Naive thymus-derived CD4-positive, alpha-beta T cell (primary cell): Measurements from ENCODE around the gene MACO1. TPM values are rescaled to one million over a fixed set of nuclear protein-coding genes. Genes with fewer than 3 reads are reported as not detected.
A peak's percentile ranks its signal among the peaks of the same experiment; 100 is the strongest.

Source experiments
- ATAC-seq: fragments of 150-1000 bp; cut with Tn5 transposase; 2 replicates; pipeline ENCODE4 v1.10.0; 2021; ENCODE audit warnings: mild to moderate bottlenecking, moderate library complexity
- CTCF ChIA-PET: fragments of 350-600 bp; sonication (Branson Sonifier 250); formaldehyde crosslinking; loops from one replicate; lab custom pipeline; 2021; ENCODE audit warnings: antibody characterized with exemption; lab: Charles Lee
- POLR2A ChIA-PET: fragments of 350-600 bp; sonication (Branson Sonifier 250); formaldehyde crosslinking; loops from one replicate; lab custom pipeline; 2021; ENCODE audit warnings: antibody characterized with exemption, inconsistent platforms; lab: Charles Lee
- DNase-seq, 9 donors: peaks; one replicate each; pipeline versions ENCODE4 v3.0.0 to v3.0.0-alpha.2; 2020 to 2022; ENCODE audit warnings: mixed read lengths in 1 of 9
- H3K27ac ChIP-seq: one replicate; pipeline ENCODE4 v1.7.0; 2013; ENCODE audit warnings: mild to moderate bottlenecking, low read depth, low read length, moderate library complexity
- H3K27me3 ChIP-seq, 2 donors: one replicate each; pipeline ENCODE4 v1.7.0; 2013; ENCODE audit warnings: low read length in 2 of 2, mild to moderate bottlenecking in 2 of 2, moderate library complexity in 2 of 2; ENCODE audit not compliant: control insufficient read depth in 2 of 2, insufficient read depth in 2 of 2
- H3K36me3 ChIP-seq, 3 experiments: 1 replicate in 2 of 3; 2 replicates in 1 of 3; pipeline ENCODE4 v1.7.0; 2013; ENCODE audit warnings: low read length in 3 of 3, mild to moderate bottlenecking in 3 of 3, moderate library complexity in 1 of 3; ENCODE audit not compliant: insufficient read depth in 3 of 3, control insufficient read depth in 2 of 3
- H3K4me1 ChIP-seq, 2 donors: one replicate each; pipeline ENCODE4 v1.7.0; 2013; ENCODE audit warnings: low read length in 2 of 2, mild to moderate bottlenecking in 2 of 2, moderate library complexity in 1 of 2; ENCODE audit not compliant: control insufficient read depth in 2 of 2, insufficient read depth in 2 of 2
- H3K4me3 ChIP-seq: 2 replicates; pipeline ENCODE4 v1.7.0; 2013; ENCODE audit warnings: mild to moderate bottlenecking, low read length
- H3K9me3 ChIP-seq, 3 experiments: 1 replicate in 2 of 3; 2 replicates in 1 of 3; pipeline ENCODE4 v1.7.0; 2013; ENCODE audit warnings: low read length in 3 of 3; ENCODE audit not compliant: control insufficient read depth in 2 of 3
- H3K27ac Mint-ChIP-seq, 9 donors: one replicate each; pipeline ENCODE4 v1.8.0; 2020 to 2022; ENCODE audit warnings: mixed read lengths in 9 of 9, mild to moderate bottlenecking in 8 of 9, moderate library complexity in 5 of 9, inconsistent platforms in 2 of 9
- H3K27me3 Mint-ChIP-seq, 5 donors: one replicate each; pipeline ENCODE4 v1.8.0; 2021 to 2022; ENCODE audit warnings: mixed read lengths in 5 of 5, mild to moderate bottlenecking in 1 of 5
- H3K36me3 Mint-ChIP-seq, 5 donors: one replicate each; pipeline ENCODE4 v1.8.0; 2020 to 2022; ENCODE audit warnings: mixed read lengths in 5 of 5, mild to moderate bottlenecking in 3 of 5, inconsistent platforms in 1 of 5
- H3K4me1 Mint-ChIP-seq, 7 donors: one replicate each; pipeline ENCODE4 v1.8.0; 2020 to 2022; ENCODE audit warnings: mixed read lengths in 7 of 7, mild to moderate bottlenecking in 3 of 7, inconsistent platforms in 1 of 7
- H3K4me3 Mint-ChIP-seq, 10 donors: one replicate each; pipeline ENCODE4 v1.8.0; 2020 to 2022; ENCODE audit warnings: mild to moderate bottlenecking in 10 of 10, mixed read lengths in 10 of 10, moderate library complexity in 6 of 10, inconsistent platforms in 2 of 10
- H3K9me3 Mint-ChIP-seq, 11 donors: one replicate each; pipeline ENCODE4 v1.8.0; 2020 to 2022; ENCODE audit warnings: mixed read lengths in 11 of 11, mild to moderate bottlenecking in 4 of 11, inconsistent platforms in 1 of 11, moderate library complexity in 1 of 11
- intact Hi-C, 2 donors: fragments of 100-400 bp; cut with micrococcal nuclease; formaldehyde crosslinking; loops; one replicate each; pipeline ENCODE4 v1.15.1; 2023
- polyA plus RNA-seq, 2 donors: library from polyadenylated mRNA; unstranded; fragments of 300-500 nt; fragmentation: Illumina TruSeq; gene quantifications; one replicate each; pipeline ENCODE4 v1.2.3, GENCODE V29; 2021
- total RNA-seq, 6 experiments: library from RNA in 5 of 6; stranded (reverse) in 5 of 6; gene quantifications; 1 replicate in 5 of 6; 2 replicates in 1 of 6; pipeline ENCODE4 v1.2.3 and lab custom pipeline; 2021 to 2026

Gene MACO1
- total and polyA plus RNA-seq, 7 experiments from 2014 or later = 8.8 to 25.9 (median 19.5) TPM

DNA sequence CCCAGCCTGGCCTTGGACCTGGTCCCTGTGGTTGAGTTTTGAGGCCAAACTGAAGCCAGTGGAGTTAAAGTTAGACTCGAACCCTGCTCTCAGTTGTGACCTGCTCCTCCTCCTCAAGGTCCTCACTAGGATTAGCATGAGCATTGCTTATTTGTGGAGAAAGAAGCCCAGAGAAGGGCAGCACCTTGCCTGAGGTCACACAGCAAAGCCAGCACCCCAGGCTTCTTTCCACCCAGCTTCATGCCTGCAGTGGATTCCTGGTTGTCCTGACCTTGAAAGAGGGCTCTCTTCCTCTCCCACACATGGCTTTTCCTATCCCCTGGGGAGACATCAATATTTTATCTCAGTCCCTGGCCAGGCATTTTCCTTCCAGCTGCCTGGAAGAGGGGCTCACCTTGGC is 115.5 kb downstream of the MACO1 start:
- Mint-ChIP-seq H3K36me3 (peaks cover 0 to 18% (median 0%) of the 10 kb centered on the region in 5 donors), H3K4me3 (peak overlapping the region in 8 of 10 donors; percentile 57 to 98 (median 94)), H3K27me3 (peaks cover 0 to 6% (median 0%) of the 10 kb centered on the region in 5 donors), H3K4me1 (peaks cover 47 to 73% (median 65%) of the 10 kb centered on the region in 7 donors), H3K9me3 (no peaks in the 10 kb centered on the region), H3K27ac (peak overlapping the region in 8 of 9 donors; percentile 76 to 97 (median 90))
- ATAC-seq = no peak
- ChIA-PET POLR2A (interaction anchor here (1.5 to 16.0 kb wide), 6 partner anchors 7 to 130 kb away, joined by 4 to 442 read pairs (median 18); no protein-coding TSS in a partner anchor), CTCF (interaction anchor here (0.6 to 0.8 kb wide), 2 partner anchors 59 to 252 kb away, joined by 3 read pairs; no protein-coding TSS in a partner anchor)
- peak overlapping the region; percentile 87 for H3K27ac ChIP-seq
- peaks cover 0 to 11% (median 0%) of the 10 kb centered on the region in 3 experiments for H3K36me3 ChIP-seq
- H3K4me3 ChIP-seq = peak overlapping the region; percentile 60
- peaks cover 60 to 63% of the 10 kb centered on the region in 2 donors for H3K4me1 ChIP-seq
- no peak for DNase-seq
- intact Hi-C loops = no loop called here
- H3K27me3 ChIP-seq = no peaks in the 10 kb centered on the region
- no peaks in the 10 kb centered on the region for H3K9me3 ChIP-seq

DNA sequence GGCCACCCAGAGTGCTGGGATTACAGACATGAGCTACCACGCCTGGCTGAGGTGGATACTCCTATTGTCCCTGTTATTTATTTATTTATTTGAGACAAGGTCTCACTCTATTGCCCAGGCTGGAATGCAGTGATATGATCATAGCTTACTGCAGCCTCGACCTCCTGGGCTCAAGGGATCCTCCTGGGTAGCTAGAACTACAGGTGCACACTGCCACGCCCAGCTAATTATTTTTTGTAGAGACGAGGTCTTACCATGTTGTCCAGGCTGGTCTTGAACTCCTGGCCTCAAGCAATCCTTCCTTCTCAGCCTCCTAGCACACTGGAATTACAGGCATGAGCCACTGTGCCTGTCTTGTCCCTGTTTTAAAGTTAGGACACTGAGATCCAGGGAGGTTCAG is 117.9 kb downstream of the MACO1 start:
- intact Hi-C loops = no loop called here
- CTCF ChIA-PET = interaction anchor here (0.7 to 3.4 kb wide), 9 partner anchors 10 to 262 kb away, joined by 3 to 36 read pairs (median 4); no protein-coding TSS in a partner anchor
- Mint-ChIP-seq H3K36me3 (peaks cover 0 to 18% (median 0%) of the 10 kb centered on the region in 5 donors), H3K4me1 (peaks cover 57 to 92% (median 84%) of the 10 kb centered on the region in 7 donors), H3K27me3 (peaks cover 0 to 3% (median 0%) of the 10 kb centered on the region in 5 donors), H3K27ac (peak overlapping the region; percentile 2 to 98 (median 96)), H3K9me3 (peaks cover 0 to 1% (median 0%) of the 10 kb centered on the region in 11 donors), H3K4me3 (peak overlapping the region; percentile 74 to 87 (median 85))
- peaks cover 77 to 85% of the 10 kb centered on the region in 2 donors for H3K4me1 ChIP-seq
- ATAC-seq = no peak
- H3K36me3 ChIP-seq = peaks cover 0 to 11% (median 0%) of the 10 kb centered on the region in 3 experiments
- POLR2A ChIA-PET = interaction anchor here (0.7 to 16.0 kb wide), 10 partner anchors 10 to 804 kb away, joined by 3 to 442 read pairs (median 4); partner anchors contain the start of gene MTFR1L
- no peaks in the 10 kb centered on the region for H3K9me3 ChIP-seq
- H3K27me3 ChIP-seq = no peaks in the 10 kb centered on the region
- peak overlapping the region; percentile 77 for H3K27ac ChIP-seq
- peak overlapping the region; percentile 48 for H3K4me3 ChIP-seq
- DNase-seq = no peak

DNA sequence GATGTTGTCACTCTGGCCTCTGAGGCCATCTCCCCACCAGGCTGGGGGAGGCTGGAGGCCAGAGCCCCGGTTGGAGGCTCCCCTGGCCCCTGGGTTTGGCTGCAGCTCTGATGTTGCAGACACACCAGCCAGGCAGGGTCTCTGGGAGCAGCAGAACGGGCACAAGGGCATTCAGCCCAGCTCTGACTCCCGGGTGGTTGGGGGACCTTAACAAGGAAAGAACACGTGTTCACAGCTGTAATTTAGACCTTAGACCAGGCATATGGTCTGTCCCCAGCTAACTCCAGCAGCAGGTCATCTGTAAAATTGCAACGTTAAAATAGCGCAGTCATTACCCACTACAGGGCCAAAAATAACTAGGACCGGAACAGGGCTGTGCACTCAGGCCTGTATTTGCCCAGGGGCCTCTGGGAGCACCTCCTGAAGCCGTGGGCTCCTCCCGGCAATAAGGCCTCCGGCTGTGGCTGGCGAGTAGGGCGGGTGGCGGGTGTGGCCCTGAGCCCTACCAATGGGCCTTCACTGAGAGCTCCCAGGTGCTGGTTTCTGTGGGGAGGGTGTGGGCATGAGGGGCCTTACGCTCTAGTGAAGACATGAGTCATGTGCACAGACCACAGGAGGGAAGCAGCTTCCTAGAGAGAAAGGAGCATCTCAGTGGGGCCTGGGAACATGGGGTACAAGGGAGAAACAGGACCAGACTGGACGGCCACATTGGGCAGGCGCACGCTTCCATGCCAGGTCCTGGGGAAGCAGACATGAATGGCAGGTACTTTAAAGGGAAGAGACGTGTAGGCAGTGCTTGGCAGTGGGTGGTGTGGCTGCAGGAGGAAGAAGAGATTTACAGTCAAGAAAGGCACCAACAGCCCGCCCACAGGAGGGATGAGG is 118.8 kb downstream of the MACO1 start:
- POLR2A ChIA-PET = interaction anchor here (0.6 to 16.0 kb wide), 12 partner anchors 11 to 597 kb away, joined by 3 to 442 read pairs (median 4); partner anchors contain the start of gene MTFR1L

More for the DNA sequence above, 118.8 kb downstream of the MACO1 start:
- ATAC-seq (peak; percentile 96), DNase-seq (peak in 8 of 9 donors; percentile 54 to 81 (median 66))
- H3K4me1 ChIP-seq = peaks cover 77 to 94% of the 10 kb centered on the region in 2 donors
- Mint-ChIP-seq H3K27ac (peak overlapping the region; percentile 89 to 98 (median 96)), H3K27me3 (peaks cover 0 to 1% (median 0%) of the 10 kb centered on the region in 5 donors), H3K36me3 (peaks cover 0 to 18% (median 4%) of the 10 kb centered on the region in 5 donors), H3K4me1 (peaks cover 62 to 100% (median 92%) of the 10 kb centered on the region in 7 donors), H3K4me3 (peak overlapping the region; percentile 74 to 87 (median 85)), H3K9me3 (peaks cover 0 to 1% (median 0%) of the 10 kb centered on the region in 11 donors)
- H3K9me3 ChIP-seq = no peaks in the 10 kb centered on the region
- no peaks in the 10 kb centered on the region for H3K27me3 ChIP-seq
- peak overlapping the region; percentile 48 for H3K4me3 ChIP-seq
- peaks cover 0 to 13% (median 0%) of the 10 kb centered on the region in 3 experiments for H3K36me3 ChIP-seq
- peak overlapping the region; percentile 77 for H3K27ac ChIP-seq
- intact Hi-C loops = loop anchor here in 1 of 2 donors (1.0 kb wide), 1 partner anchor 13 kb away; no protein-coding TSS in a partner anchor
- CTCF ChIA-PET = interaction anchor here (0.7 to 3.4 kb wide), 9 partner anchors 11 to 261 kb away, joined by 3 to 36 read pairs (median 5); no protein-coding TSS in a partner anchor

Other genes starting within 250 kb of the MACO1 start
- gene SYF2, start 198.4 kb upstream of the MACO1 start, total RNA-seq = 10 to 100 TPM; 44.4 to 83.3 (median 59.4) TPM
- 10 to 100 TPM; 77.7 to 82.9 TPM for gene SYF2, start 198.4 kb upstream of the MACO1 start, polyA plus RNA-seq
- 100 to 1,000 TPM; 230 to 449 (median 425) TPM for gene RSRP1, start 183.4 kb upstream of the MACO1 start, total RNA-seq
- 10 to 100 TPM; 52.9 to 63.6 TPM for gene RSRP1, start 183.4 kb upstream of the MACO1 start, polyA plus RNA-seq
- gene RHD, start 158.4 kb upstream of the MACO1 start, total RNA-seq = under 1 TPM in 2 of 5 experiments, not detected in 3; 0.27 TPM
- gene RHD, start 158.4 kb upstream of the MACO1 start, polyA plus RNA-seq = under 1 TPM; 0.15 to 0.28 TPM
- 100 to 1,000 TPM in 1 of 5 experiments, 10 to 100 TPM in 4; 61.6 to 149 (median 79.0) TPM for gene TMEM50A, start 92.6 kb upstream of the MACO1 start, total RNA-seq
- 100 to 1,000 TPM; 140 to 146 TPM for gene TMEM50A, start 92.6 kb upstream of the MACO1 start, polyA plus RNA-seq
- 1 to 10 TPM in 1 of 5 experiments, under 1 TPM in 3, not detected in 1; 0.40 to 1.3 (median 0.69) TPM for gene RHCE, start 10.1 kb upstream of the MACO1 start, total RNA-seq
- 1 to 10 TPM in 1 of 2 donors, under 1 TPM in 1; 0.61 to 1.0 TPM for gene RHCE, start 10.1 kb upstream of the MACO1 start, polyA plus RNA-seq
- gene LDLRAP1, start 112.7 kb downstream of the MACO1 start, total RNA-seq = 100 to 1,000 TPM in 4 of 5 experiments, 10 to 100 TPM in 1; 28.1 to 364 (median 159) TPM
- gene LDLRAP1, start 112.7 kb downstream of the MACO1 start, polyA plus RNA-seq = 100 to 1,000 TPM; 301 to 853 TPM
- gene MAN1C1, start 185.9 kb downstream of the MACO1 start, total RNA-seq = 10 to 100 TPM; 28.8 to 85.5 (median 69.9) TPM
- 10 to 100 TPM; 16.0 to 30.4 TPM for gene MAN1C1, start 185.9 kb downstream of the MACO1 start, polyA plus RNA-seq